ENCODE results near the gene FAM110C. TPM values are rescaled to one million over a fixed set of nuclear protein-coding genes. Genes with fewer than 3 reads are reported as not detected.

The FAM110C gene
- total RNA-seq, 1 experiment from 2014 or later, result 20.6 TPM

- CTCF ChIA-PET, result no interaction called here
- H3K9me3 Mint-ChIP-seq (ENCODE audit: low read depth, unreplicated experiment), result no peaks in the 10 kb centered on the region
- no peaks in the 10 kb centered on the region for H3K36me3 Mint-ChIP-seq (ENCODE audit: insufficient read depth, unreplicated experiment)
- intact Hi-C loops (cut with micrococcal nuclease; ENCODE audit: unreplicated experiment), result no loop called here
- H3K27me3 Mint-ChIP-seq (ENCODE audit: unreplicated experiment), result no peaks in the 10 kb centered on the region
- H3K27ac Mint-ChIP-seq (ENCODE audit: unreplicated experiment), result no peak overlapping the region
- no TSS peak for BruUV-seq (replicated peaks)
- peaks cover 18% of the 10 kb centered on the region for H3K4me1 Mint-ChIP-seq (ENCODE audit: low read depth, unreplicated experiment)
- no peak overlapping the region for H3K4me3 Mint-ChIP-seq (ENCODE audit: low read depth, unreplicated experiment)
- no peak for DNase-seq
- no peak for TF ChIP-seq CTCF (IDR thresholded peaks at IDR 0.05; ENCODE audit: unreplicated experiment)
Measured at GRCh38 chr2:10222-10875, 36.0 kb downstream of the FAM110C start.

Other genes with a start within 250 kb of the FAM110C start
- gene SH3YL1, start 217.5 kb upstream of the FAM110C start, total RNA-seq (2022), result 86.4 and 97.0 TPM in 2 replicates
- 120 and 124 TPM in 2 replicates for gene ACP1, start 218.4 kb upstream of the FAM110C start, total RNA-seq (2022)
- not detected in 2 replicates for gene ALKAL2, start 241.6 kb upstream of the FAM110C start, total RNA-seq (2022)